Measurements from ENCODE around the gene NDUFB2.
A peak's percentile ranks its signal among the peaks of the same experiment; 100 is the strongest.

Gene NDUFB2

DNA sequence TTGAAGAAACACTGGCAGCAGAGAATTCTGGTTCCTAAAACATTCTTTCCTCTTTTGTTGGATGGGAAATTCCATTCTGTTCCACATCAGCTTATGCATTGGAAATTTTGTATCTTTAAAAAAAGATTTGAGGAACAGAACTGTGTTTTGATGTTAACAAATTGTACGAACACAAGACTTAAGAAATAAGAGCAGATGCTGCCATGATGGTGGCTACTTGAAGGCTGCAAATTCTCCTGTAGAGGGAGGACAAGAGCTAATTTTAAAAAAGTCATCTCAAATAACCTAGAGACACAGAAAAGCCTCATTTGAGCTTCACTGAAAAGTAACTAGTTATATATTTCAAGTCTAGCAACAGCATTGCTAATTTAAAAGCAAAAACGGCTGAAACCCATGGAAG is 29.8 kb downstream of the NDUFB2 start:
- Histone ChIP-seq H3K4me3 (ENCODE audit: insufficient read depth, low read length, poor library complexity, severe bottlenecking) (no peak overlapping the region), H3K9me2 (replicated peaks; ENCODE audit: insufficient read depth, low read length) (no peaks in the 10 kb centered on the region), H3K4me2 (ENCODE audit: low read depth, low read length, poor library complexity, severe bottlenecking) (no peak overlapping the region), H3K9ac (ENCODE audit: low read length) (no peak overlapping the region), H4K20me1 (ENCODE audit: low read depth, low read length) (no peaks in the 10 kb centered on the region), H3K27me3 (ENCODE audit: low read length) (no peaks in the 10 kb centered on the region), H3K36me3 (ENCODE audit: low read length) (no peaks in the 10 kb centered on the region), H2AFZ (ENCODE audit: low read depth, low read length, severe bottlenecking) (no peak overlapping the region), H3K27ac (ENCODE audit: low read depth, low read length) (no peak overlapping the region), H3K79me2 (ENCODE audit: insufficient read depth, low read length) (no peaks in the 10 kb centered on the region), H3F3A (ENCODE audit: insufficient read depth) (peaks cover 4% of the 10 kb centered on the region; the same call in 1 of the 2 replicates), H3K9me3 (ENCODE audit: insufficient read depth, low read length) (no peaks in the 10 kb centered on the region)
- TF ChIP-seq EZH2phosphoT487 (conservative IDR thresholded peaks at IDR 0.05; ENCODE audit: low read length) = no peak
- TF ChIP-seq, protein P1, sequence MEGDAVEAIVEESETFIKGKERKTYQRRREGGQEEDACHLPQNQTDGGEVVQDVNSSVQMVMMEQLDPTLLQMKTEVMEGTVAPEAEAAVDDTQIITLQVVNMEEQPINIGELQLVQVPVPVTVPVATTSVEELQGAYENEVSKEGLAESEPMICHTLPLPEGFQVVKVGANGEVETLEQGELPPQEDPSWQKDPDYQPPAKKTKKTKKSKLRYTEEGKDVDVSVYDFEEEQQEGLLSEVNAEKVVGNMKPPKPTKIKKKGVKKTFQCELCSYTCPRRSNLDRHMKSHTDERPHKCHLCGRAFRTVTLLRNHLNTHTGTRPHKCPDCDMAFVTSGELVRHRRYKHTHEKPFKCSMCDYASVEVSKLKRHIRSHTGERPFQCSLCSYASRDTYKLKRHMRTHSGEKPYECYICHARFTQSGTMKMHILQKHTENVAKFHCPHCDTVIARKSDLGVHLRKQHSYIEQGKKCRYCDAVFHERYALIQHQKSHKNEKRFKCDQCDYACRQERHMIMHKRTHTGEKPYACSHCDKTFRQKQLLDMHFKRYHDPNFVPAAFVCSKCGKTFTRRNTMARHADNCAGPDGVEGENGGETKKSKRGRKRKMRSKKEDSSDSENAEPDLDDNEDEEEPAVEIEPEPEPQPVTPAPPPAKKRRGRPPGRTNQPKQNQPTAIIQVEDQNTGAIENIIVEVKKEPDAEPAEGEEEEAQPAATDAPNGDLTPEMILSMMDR (IDR thresholded peaks at IDR 0.05; ENCODE audit: insufficient read depth, low read length, poor library complexity, severe bottlenecking) = peak; percentile 23

- no peaks in the 10 kb centered on the region for H4K20me1 ChIP-seq (ENCODE audit: low read depth, low read length)
- H3K27ac ChIP-seq (ENCODE audit: low read depth, low read length) = no peak overlapping the region
- H2AFZ ChIP-seq (ENCODE audit: low read depth, low read length, severe bottlenecking) = no peak overlapping the region
- no peak overlapping the region for H3K4me3 ChIP-seq (ENCODE audit: insufficient read depth, low read length, poor library complexity, severe bottlenecking)
- H3K79me2 ChIP-seq (ENCODE audit: insufficient read depth, low read length) = no peaks in the 10 kb centered on the region
- H3K4me2 ChIP-seq (ENCODE audit: low read depth, low read length, poor library complexity, severe bottlenecking) = no peak overlapping the region
- no peaks in the 10 kb centered on the region for H3K36me3 ChIP-seq (ENCODE audit: low read length)
- H3F3A ChIP-seq (ENCODE audit: insufficient read depth) = no peaks in the 10 kb centered on the region
- no peak for TF ChIP-seq EZH2phosphoT487 (conservative IDR thresholded peaks at IDR 0.05; ENCODE audit: low read length)
- TF ChIP-seq, protein P1 (IDR thresholded peaks at IDR 0.05; ENCODE audit: insufficient read depth, low read length, poor library complexity, severe bottlenecking) = no peak
- no peak overlapping the region for H3K9ac ChIP-seq (ENCODE audit: low read length)
- no peaks in the 10 kb centered on the region for H3K27me3 ChIP-seq (ENCODE audit: low read length)
- H3K9me3 ChIP-seq (ENCODE audit: insufficient read depth, low read length) = no peaks in the 10 kb centered on the region
- no peaks in the 10 kb centered on the region for H3K9me2 ChIP-seq (replicated peaks; ENCODE audit: insufficient read depth, low read length)
These were observed 35.9 kb downstream of the NDUFB2 start for GRCh38 chr7:140732416-140732815.

- Histone ChIP-seq H3K9me3 (ENCODE audit: insufficient read depth, low read length) (no peaks in the 10 kb centered on the region), H3K9ac (ENCODE audit: low read length) (no peak overlapping the region), H3K27ac (ENCODE audit: low read depth, low read length) (no peak overlapping the region), H3K9me2 (replicated peaks; ENCODE audit: insufficient read depth, low read length) (no peaks in the 10 kb centered on the region), H3K79me2 (ENCODE audit: insufficient read depth, low read length) (no peaks in the 10 kb centered on the region), H3F3A (ENCODE audit: insufficient read depth) (no peaks in the 10 kb centered on the region), H3K4me3 (ENCODE audit: insufficient read depth, low read length, poor library complexity, severe bottlenecking) (no peak overlapping the region), H4K20me1 (ENCODE audit: low read depth, low read length) (no peaks in the 10 kb centered on the region), H3K36me3 (ENCODE audit: low read length) (no peaks in the 10 kb centered on the region), H3K27me3 (ENCODE audit: low read length) (no peaks in the 10 kb centered on the region), H2AFZ (ENCODE audit: low read depth, low read length, severe bottlenecking) (no peak overlapping the region), H3K4me2 (ENCODE audit: low read depth, low read length, poor library complexity, severe bottlenecking) (no peak overlapping the region)
- TF ChIP-seq, protein P1 (IDR thresholded peaks at IDR 0.05; ENCODE audit: insufficient read depth, low read length, poor library complexity, severe bottlenecking) = no peak
- TF ChIP-seq EZH2phosphoT487 (conservative IDR thresholded peaks at IDR 0.05; ENCODE audit: low read length) = no peak
These were observed 37.6 kb downstream of the NDUFB2 start for GRCh38 chr7:140734096-140734495.

Data from SU-DHL-6 (cell line).